Nephron progenitor cell (in vitro differentiated cells): ENCODE measurements around the gene TEAD3.
A peak's percentile ranks its signal among the peaks of the same experiment; 100 is the strongest.
"Not testable (repeated sequence)": the region's sequence is repeated elsewhere in the genome, so short reads cannot be mapped to it uniquely, and the experiment has no call there.

Source experiments
- DNase-seq: peaks from one replicate; pipeline ENCODE4 v3.0.0; 2021
- H3K27ac Mint-ChIP-seq: 2 replicates; pipeline ENCODE4 v1.8.0; 2021; ENCODE audit warnings: mild to moderate bottlenecking, moderate library complexity, mixed read lengths
- H3K27me3 Mint-ChIP-seq: 2 replicates; pipeline ENCODE4 v1.8.0; 2021; ENCODE audit warnings: mild to moderate bottlenecking, low read depth, mixed read lengths; ENCODE audit not compliant: poor library complexity
- H3K36me3 Mint-ChIP-seq: 2 replicates; pipeline ENCODE4 v1.8.0; 2021; ENCODE audit warnings: low read depth, mixed read lengths
- H3K4me1 Mint-ChIP-seq: 2 replicates; pipeline ENCODE4 v1.8.0; 2021; ENCODE audit warnings: mixed read lengths
- H3K4me3 Mint-ChIP-seq: 2 replicates; pipeline ENCODE4 v1.8.0; 2021; ENCODE audit warnings: mild to moderate bottlenecking, moderate library complexity, mixed read lengths
- H3K9me3 Mint-ChIP-seq: 2 replicates; pipeline ENCODE4 v1.8.0; 2021; ENCODE audit warnings: mild to moderate bottlenecking, moderate library complexity, mixed read lengths
- CTCF ChIP-seq: fragments of 200-600 bp; sonication (generic); IDR thresholded peaks from 2 replicates; pipeline ENCODE4 v1.5.0; 2021; ENCODE audit warnings: antibody characterized with exemption

The TEAD3 gene

GRCh38 chr6:35522151-35522550 lies 25.3 kb upstream of the TEAD3 start:
- H3K27me3 Mint-ChIP-seq = peaks cover 16% of the 10 kb centered on the region
- peak overlapping the region; percentile 42 for H3K27ac Mint-ChIP-seq
- no peak overlapping the region for H3K4me3 Mint-ChIP-seq
- no peak for TF ChIP-seq CTCF
- H3K36me3 Mint-ChIP-seq = no peaks in the 10 kb centered on the region
- no peak for DNase-seq
- no peaks in the 10 kb centered on the region for H3K9me3 Mint-ChIP-seq
- no peaks in the 10 kb centered on the region for H3K4me1 Mint-ChIP-seq

DNA sequence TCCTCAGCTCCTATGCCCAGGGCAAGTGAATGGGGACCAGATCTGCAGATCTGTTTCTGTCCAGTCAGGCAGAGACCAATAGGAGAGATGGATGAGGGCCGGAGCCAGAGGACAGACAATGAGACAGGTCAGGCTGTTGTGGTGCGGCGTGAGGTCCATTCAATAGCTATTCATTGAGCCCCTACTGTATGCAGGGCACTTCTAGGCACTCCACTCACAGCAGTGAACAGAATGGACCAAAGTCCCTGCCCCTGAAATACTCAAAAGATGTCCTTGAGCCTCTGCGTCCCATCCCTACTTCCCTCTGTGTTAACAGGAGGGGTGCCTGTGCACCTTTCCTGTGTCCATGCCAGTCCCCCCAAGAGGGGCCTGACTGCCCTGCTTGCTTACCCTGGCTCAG lies 24.4 kb upstream of the TEAD3 start:
- no peak for DNase-seq
- Mint-ChIP-seq H3K4me1 (no peaks in the 10 kb centered on the region), H3K27me3 (peaks cover 18% of the 10 kb centered on the region), H3K9me3 (no peaks in the 10 kb centered on the region), H3K4me3 (no peak overlapping the region), H3K27ac (no peak overlapping the region), H3K36me3 (no peaks in the 10 kb centered on the region)
- no peak for TF ChIP-seq CTCF

GRCh38 chr6:35519313-35520015 lies 22.6 kb upstream of the TEAD3 start:
- no peak for TF ChIP-seq CTCF

DNA sequence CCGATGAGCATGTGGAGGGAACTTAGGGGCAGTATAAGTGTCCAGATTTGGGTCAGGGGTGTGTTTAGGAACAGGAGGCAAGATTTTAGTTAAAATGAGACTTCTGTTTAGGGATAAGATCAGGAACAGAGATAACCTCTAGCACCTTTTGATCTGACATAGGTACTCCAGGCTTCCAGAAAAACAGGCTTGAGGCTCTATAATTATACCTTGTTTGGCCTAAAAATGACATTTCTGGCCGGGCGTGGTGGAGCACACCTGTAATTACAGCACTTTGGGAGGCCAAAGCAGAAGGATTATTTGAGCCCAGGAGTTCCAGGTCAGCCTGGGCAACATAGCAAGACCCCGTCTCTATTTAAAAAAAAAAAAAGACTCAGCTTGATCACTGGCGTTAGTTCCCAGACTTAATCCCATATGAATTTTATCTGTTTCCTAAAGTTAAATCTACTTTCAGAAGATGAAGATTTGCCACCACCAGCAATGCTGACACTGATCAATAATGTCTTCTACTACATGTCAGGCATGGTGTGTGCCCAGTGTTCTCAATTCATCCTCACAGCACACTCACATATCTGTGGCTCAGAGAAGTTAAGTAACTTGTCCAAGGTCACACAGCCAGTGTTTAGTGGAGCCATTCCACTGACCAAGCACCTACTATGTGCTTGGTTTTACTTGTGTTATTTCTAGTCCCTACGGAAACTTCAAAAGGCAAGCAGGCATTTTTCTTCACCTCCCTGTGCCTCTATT lies 21.9 kb upstream of the TEAD3 start:
- H3K9me3 Mint-ChIP-seq = no peaks in the 10 kb centered on the region
- H3K4me3 Mint-ChIP-seq = no peak overlapping the region
- peaks cover 18% of the 10 kb centered on the region for H3K27me3 Mint-ChIP-seq
- peaks cover 10% of the 10 kb centered on the region for H3K4me1 Mint-ChIP-seq
- H3K36me3 Mint-ChIP-seq = no peaks in the 10 kb centered on the region
- DNase-seq = no peak
- no peak overlapping the region for H3K27ac Mint-ChIP-seq
- no peak for TF ChIP-seq CTCF

More at GRCh38 chr6:35519313-35520015, 22.6 kb upstream of the TEAD3 start:
- no peaks in the 10 kb centered on the region for H3K9me3 Mint-ChIP-seq
- no peak overlapping the region for H3K27ac Mint-ChIP-seq
- H3K4me3 Mint-ChIP-seq = no peak overlapping the region
- peaks cover 18% of the 10 kb centered on the region for H3K27me3 Mint-ChIP-seq
- peaks cover 5% of the 10 kb centered on the region for H3K4me1 Mint-ChIP-seq
- H3K36me3 Mint-ChIP-seq = no peaks in the 10 kb centered on the region
- no peak for DNase-seq

- not testable (repeated sequence) for H3K4me3 Mint-ChIP-seq, H3K4me1 Mint-ChIP-seq, H3K36me3 Mint-ChIP-seq, DNase-seq, H3K27ac Mint-ChIP-seq, H3K9me3 Mint-ChIP-seq
- peaks cover 18% of the 10 kb centered on the region for H3K27me3 Mint-ChIP-seq
Observed at GRCh38 chr6:35517978-35518377, 21.1 kb upstream of the TEAD3 start.

- no peak for DNase-seq
- H3K36me3 Mint-ChIP-seq = no peaks in the 10 kb centered on the region
Observed at GRCh38 chr6:35516712-35517111, 19.8 kb upstream of the TEAD3 start.

DNA sequence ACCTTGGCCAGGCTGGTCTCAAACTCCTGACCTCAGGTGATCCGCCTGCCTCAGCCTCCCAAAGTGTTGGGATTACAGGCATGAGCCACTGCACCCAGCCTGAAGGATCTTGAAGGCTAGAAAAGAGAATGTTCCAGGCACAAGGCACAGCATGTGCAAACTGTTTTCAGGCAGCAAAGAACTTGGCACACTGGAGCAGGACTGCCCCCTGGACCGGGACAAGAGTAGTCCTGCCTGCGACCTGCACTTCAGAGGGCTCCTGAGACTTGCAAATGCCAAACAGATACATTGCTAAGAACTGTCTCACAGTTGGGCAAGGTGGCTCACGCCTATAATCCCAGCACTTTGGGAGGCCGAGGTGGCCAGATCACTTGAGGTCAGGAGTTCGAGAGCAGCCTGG lies 19.1 kb upstream of the TEAD3 start:
- not testable (repeated sequence) for H3K27ac Mint-ChIP-seq, H3K4me3 Mint-ChIP-seq, DNase-seq, H3K36me3 Mint-ChIP-seq, H3K9me3 Mint-ChIP-seq
- Mint-ChIP-seq H3K4me1 (peaks cover 22% of the 10 kb centered on the region), H3K27me3 (peaks cover 15% of the 10 kb centered on the region)

More at GRCh38 chr6:35516712-35517111, 19.8 kb upstream of the TEAD3 start:
- no peak for TF ChIP-seq CTCF
- H3K4me3 Mint-ChIP-seq = no peak overlapping the region
- peaks cover 15% of the 10 kb centered on the region for H3K4me1 Mint-ChIP-seq
- no peaks in the 10 kb centered on the region for H3K9me3 Mint-ChIP-seq
- H3K27me3 Mint-ChIP-seq = peaks cover 14% of the 10 kb centered on the region
- H3K27ac Mint-ChIP-seq = no peak overlapping the region
